Duodenal mucosa (tissue), 2 donors: ENCODE data around the gene EFCAB10.

Source experiments
- H3K27ac ChIP-seq: one replicate; pipeline ENCODE4 v1.7.0; 2013; ENCODE audit warnings: low read depth, low read length
- H3K27me3 ChIP-seq, 2 donors: one replicate each; pipeline ENCODE4 v1.7.0; 2013; ENCODE audit warnings: low read length in 2 of 2, control low read depth in 1 of 2; ENCODE audit not compliant: insufficient read depth in 2 of 2, control insufficient read depth in 1 of 2
- H3K36me3 ChIP-seq, 2 donors: one replicate each; pipeline ENCODE4 v1.7.0; 2013; ENCODE audit warnings: low read length in 2 of 2, control low read depth in 1 of 2; ENCODE audit not compliant: insufficient read depth in 2 of 2, control insufficient read depth in 1 of 2
- H3K4me1 ChIP-seq, 2 donors: one replicate each; pipeline ENCODE4 v1.7.0; 2013; ENCODE audit warnings: low read length in 2 of 2, control low read depth in 1 of 2; ENCODE audit not compliant: insufficient read depth in 2 of 2, control insufficient read depth in 1 of 2
- H3K4me3 ChIP-seq, 2 donors: one replicate each; pipeline ENCODE4 v1.7.0; 2013; ENCODE audit warnings: low read length in 2 of 2, low read depth in 1 of 2
- H3K9ac ChIP-seq, 2 donors: one replicate each; pipeline ENCODE4 v1.7.0; 2013; ENCODE audit warnings: low read length in 2 of 2, low read depth in 1 of 2
- H3K9me3 ChIP-seq, 2 donors: one replicate each; pipeline ENCODE4 v1.7.0; 2013; ENCODE audit warnings: low read length in 2 of 2, control low read depth in 1 of 2; ENCODE audit not compliant: control insufficient read depth in 1 of 2

EFCAB10 gene

GRCh38 chr7:105614341-105614840 lies 33.1 kb upstream of the EFCAB10 start:
- no peak overlapping the region for H3K4me3 ChIP-seq
- no peak overlapping the region for H3K9ac ChIP-seq
- no peaks in the 10 kb centered on the region for H3K4me1 ChIP-seq
- H3K27ac ChIP-seq: no peak overlapping the region
- H3K36me3 ChIP-seq: peaks cover 14 to 32% of the 10 kb centered on the region in 2 donors
- no peaks in the 10 kb centered on the region for H3K9me3 ChIP-seq
- no peaks in the 10 kb centered on the region for H3K27me3 ChIP-seq

- no peaks in the 10 kb centered on the region for H3K27me3 ChIP-seq
- no peak overlapping the region for H3K27ac ChIP-seq
- no peaks in the 10 kb centered on the region for H3K4me1 ChIP-seq
- H3K9ac ChIP-seq: no peak overlapping the region
- H3K9me3 ChIP-seq: no peaks in the 10 kb centered on the region
- peaks cover 13 to 32% of the 10 kb centered on the region in 2 donors for H3K36me3 ChIP-seq
- H3K4me3 ChIP-seq: no peak overlapping the region
These were observed 32.5 kb upstream of the EFCAB10 start for GRCh38 chr7:105613611-105614330.

GRCh38 chr7:105612806-105613205 lies 31.5 kb upstream of the EFCAB10 start:
- no peak overlapping the region for H3K4me3 ChIP-seq
- no peak overlapping the region for H3K9ac ChIP-seq
- no peak overlapping the region for H3K27ac ChIP-seq
- H3K27me3 ChIP-seq: no peaks in the 10 kb centered on the region
- no peaks in the 10 kb centered on the region for H3K4me1 ChIP-seq
- H3K9me3 ChIP-seq: no peaks in the 10 kb centered on the region
- peaks cover 6 to 27% of the 10 kb centered on the region in 2 donors for H3K36me3 ChIP-seq

- Histone ChIP-seq H3K4me1 (no peaks in the 10 kb centered on the region), H3K4me3 (no peak overlapping the region), H3K9ac (no peak overlapping the region), H3K9me3 (no peaks in the 10 kb centered on the region), H3K27me3 (no peaks in the 10 kb centered on the region), H3K27ac (no peak overlapping the region), H3K36me3 (peaks cover 6 to 27% of the 10 kb centered on the region in 2 donors)
These were observed 30.8 kb upstream of the EFCAB10 start for GRCh38 chr7:105611856-105612775.

- Histone ChIP-seq H3K27ac (no peak overlapping the region), H3K4me1 (no peaks in the 10 kb centered on the region), H3K4me3 (no peak overlapping the region), H3K27me3 (no peaks in the 10 kb centered on the region), H3K9me3 (no peaks in the 10 kb centered on the region), H3K36me3 (peaks cover 0 to 19% of the 10 kb centered on the region in 2 donors), H3K9ac (no peak overlapping the region)
These were observed 29.1 kb upstream of the EFCAB10 start for GRCh38 chr7:105610165-105610930.

GRCh38 chr7:105602325-105603305 lies 21.3 kb upstream of the EFCAB10 start:
- no peak overlapping the region for H3K4me3 ChIP-seq
- no peak overlapping the region for H3K9ac ChIP-seq
- H3K27ac ChIP-seq: no peak overlapping the region
- no peaks in the 10 kb centered on the region for H3K9me3 ChIP-seq
- H3K36me3 ChIP-seq: no peaks in the 10 kb centered on the region
- H3K4me1 ChIP-seq: no peaks in the 10 kb centered on the region
- no peaks in the 10 kb centered on the region for H3K27me3 ChIP-seq

GRCh38 chr7:105600720-105601550 lies 19.6 kb upstream of the EFCAB10 start:
- Histone ChIP-seq H3K36me3 (no peaks in the 10 kb centered on the region), H3K4me1 (no peaks in the 10 kb centered on the region), H3K27me3 (no peaks in the 10 kb centered on the region), H3K9me3 (no peaks in the 10 kb centered on the region), H3K4me3 (no peak overlapping the region), H3K27ac (no peak overlapping the region), H3K9ac (no peak overlapping the region)

- no peaks in the 10 kb centered on the region for H3K4me1 ChIP-seq
- no peak overlapping the region for H3K27ac ChIP-seq
- H3K27me3 ChIP-seq: no peaks in the 10 kb centered on the region
- no peak overlapping the region for H3K9ac ChIP-seq
- no peaks in the 10 kb centered on the region for H3K36me3 ChIP-seq
- no peaks in the 10 kb centered on the region for H3K9me3 ChIP-seq
- no peak overlapping the region for H3K4me3 ChIP-seq
These were observed 18.3 kb upstream of the EFCAB10 start for GRCh38 chr7:105599551-105599950.
